Neuronal stem cell (in vitro differentiated cells): Measurements from ENCODE around the gene SPAG16.

ENCODE experiments used
- DNase-seq: peaks from one replicate; pipeline ENCODE4 v3.0.0-alpha.2; 2013; ENCODE audit warnings: low spot score
- H2AFZ ChIP-seq: one replicate; pipeline ENCODE4 v1.6.1; 2013; ENCODE audit warnings: mild to moderate bottlenecking, low read length, inconsistent platforms
- H2AK5ac ChIP-seq: 2 replicates; pipeline ENCODE4 v1.6.1; 2013; ENCODE audit warnings: low read depth, mild to moderate bottlenecking, inconsistent platforms, low read length, moderate library complexity, mixed read lengths
- H2BK120ac ChIP-seq: 2 replicates; pipeline ENCODE4 v1.6.1; 2013; ENCODE audit warnings: low read depth, mild to moderate bottlenecking, inconsistent platforms, low read length, moderate library complexity, mixed read lengths
- H2BK12ac ChIP-seq: one replicate; pipeline ENCODE4 v1.6.1; 2013; ENCODE audit warnings: low read length, inconsistent platforms
- H2BK15ac ChIP-seq: 2 replicates; pipeline ENCODE4 v1.6.1; 2013; ENCODE audit warnings: mild to moderate bottlenecking, low read length, inconsistent platforms, mixed read lengths
- H2BK5ac ChIP-seq: one replicate; pipeline ENCODE4 v1.6.1; 2013; ENCODE audit warnings: inconsistent platforms, mild to moderate bottlenecking, low read length, moderate library complexity
- H3K14ac ChIP-seq: one replicate; pipeline ENCODE4 v1.6.1; 2013; ENCODE audit warnings: low read length, inconsistent platforms
- H3K18ac ChIP-seq: 2 replicates; pipeline ENCODE4 v1.6.1; 2013; ENCODE audit warnings: low read length, inconsistent platforms
- H3K23ac ChIP-seq: 2 replicates; pipeline ENCODE4 v1.6.1; 2013; ENCODE audit warnings: low read depth, mild to moderate bottlenecking, mixed read lengths, low read length, inconsistent platforms; ENCODE audit not compliant: poor library complexity
- H3K27ac ChIP-seq: replicated peaks from 3 replicates; pipeline ENCODE4 v1.5.1; 2013; ENCODE audit warnings: low read length, inconsistent platforms
- H3K27me3 ChIP-seq, 3 experiments: 2 replicates each; pipeline ENCODE4 v1.6.1; 2013; ENCODE audit warnings: low read length in 3 of 3, mild to moderate bottlenecking in 2 of 3, inconsistent platforms in 1 of 3, low read depth in 1 of 3, mixed read lengths in 1 of 3, moderate library complexity in 1 of 3; ENCODE audit not compliant: control insufficient read depth in 3 of 3, insufficient read depth in 3 of 3
- H3K36me3 ChIP-seq, 2 donors: replicated peaks in 1 of 2; 2 replicates each; pipeline ENCODE4 v1.6.1; 2013; ENCODE audit warnings: low read length in 2 of 2; ENCODE audit not compliant: control insufficient read depth in 2 of 2, insufficient read depth in 2 of 2
- H3K4ac ChIP-seq: 2 replicates; pipeline ENCODE4 v1.6.1; 2013; ENCODE audit warnings: inconsistent platforms, mild to moderate bottlenecking, low read length, moderate library complexity
- H3K4me1 ChIP-seq, 2 donors: 1 replicate in 1 of 2; 2 replicates in 1 of 2; pipeline ENCODE4 v1.6.1; 2013; ENCODE audit warnings: low read length in 2 of 2, low read depth in 1 of 2; ENCODE audit not compliant: control insufficient read depth in 2 of 2, insufficient read depth in 1 of 2
- H3K4me2 ChIP-seq: one replicate; pipeline ENCODE4 v1.6.1; 2013; ENCODE audit warnings: mild to moderate bottlenecking, low read length, inconsistent platforms; ENCODE audit not compliant: insufficient read depth, poor library complexity, severe bottlenecking
- H3K4me3 ChIP-seq, 2 donors: 2 replicates each; pipeline ENCODE4 v1.5.1; 2013; ENCODE audit warnings: low read length in 2 of 2, mild to moderate bottlenecking in 2 of 2, inconsistent platforms in 1 of 2, moderate library complexity in 1 of 2
- H3K79me1 ChIP-seq: one replicate; pipeline ENCODE4 v1.6.1; 2013; ENCODE audit warnings: low read depth, mild to moderate bottlenecking, inconsistent platforms, low read length, moderate library complexity
- H3K9ac ChIP-seq: one replicate; pipeline ENCODE4 v1.6.1; 2013; ENCODE audit warnings: mild to moderate bottlenecking, low read depth, low read length, inconsistent platforms; ENCODE audit not compliant: poor library complexity
- H3K9me3 ChIP-seq, 2 donors: replicated peaks in 1 of 2; 2 replicates each; pipeline versions ENCODE3 to v1.6.1; 2013; ENCODE audit warnings: low read length in 2 of 2, mild to moderate bottlenecking in 2 of 2, inconsistent platforms in 1 of 2, low read depth in 1 of 2, mixed read lengths in 1 of 2, moderate library complexity in 1 of 2; ENCODE audit not compliant: control insufficient read depth in 2 of 2, insufficient read depth in 1 of 2
- H4K8ac ChIP-seq: one replicate; pipeline ENCODE4 v1.6.1; 2013; ENCODE audit warnings: low read depth, mild to moderate bottlenecking, inconsistent platforms, low read length, moderate library complexity
- H4K91ac ChIP-seq: one replicate; pipeline ENCODE4 v1.6.1; 2013; ENCODE audit warnings: low read length, low read depth, mild to moderate bottlenecking, inconsistent platforms; ENCODE audit not compliant: poor library complexity
- WGBS, 2 donors: extraction: QIAGEN DNeasy Blood & Tissue Kit; methylation state at CpG; one replicate each; pipeline ENCODE4 v1.1.7; 2013; ENCODE audit warnings: missing lambda C conversion rate in 2 of 2, mixed read lengths in 1 of 2; ENCODE audit not compliant: insufficient read length in 2 of 2, insufficient replicate concordance in 1 of 2; ENCODE audit errors: extremely low coverage in 2 of 2; 5-methylcytosine and 5-hydroxymethylcytosine counted together

SPAG16 gene

GRCh38 chr2:213476641-213477040 lies 192.4 kb downstream of the SPAG16 start:
- Histone ChIP-seq H2BK12ac (no peak overlapping the region), H3K4me3 (no peak overlapping the region), H3K4ac (no peak overlapping the region), H3K9me3 (peaks cover 5 to 10% of the 10 kb centered on the region in 2 donors), H4K8ac (no peak overlapping the region), H3K27ac (no peak overlapping the region), H2BK15ac (no peak overlapping the region), H3K9ac (no peak overlapping the region), H3K14ac (no peak overlapping the region), H3K36me3 (no peaks in the 10 kb centered on the region), H2BK5ac (no peak overlapping the region), H2AFZ (no peak overlapping the region), H3K4me2 (no peak overlapping the region), H4K91ac (no peak overlapping the region), H3K23ac (no peak overlapping the region), H3K4me1 (no peaks in the 10 kb centered on the region), H3K79me1 (no peaks in the 10 kb centered on the region), H2AK5ac (no peak overlapping the region), H2BK120ac (no peak overlapping the region), H3K27me3 (no peaks in the 10 kb centered on the region), H3K18ac (no peak overlapping the region)
- no CpG with 5 or more reads among the region's 4 CpGs for WGBS, 2 donors
- no peak for DNase-seq

GRCh38 chr2:213490087-213490486 lies 205.8 kb downstream of the SPAG16 start:
- H3K18ac ChIP-seq: no peak overlapping the region
- DNase-seq: no peak
- H3K23ac ChIP-seq: no peak overlapping the region
- no peaks in the 10 kb centered on the region for H3K9me3 ChIP-seq
- H2BK120ac ChIP-seq: no peak overlapping the region
- H2BK5ac ChIP-seq: no peak overlapping the region
- no peak overlapping the region for H2AK5ac ChIP-seq
- H3K14ac ChIP-seq: no peak overlapping the region
- H2BK15ac ChIP-seq: no peak overlapping the region
- H3K4me3 ChIP-seq: no peak overlapping the region
- H3K36me3 ChIP-seq: no peaks in the 10 kb centered on the region
- H4K8ac ChIP-seq: no peak overlapping the region
- H3K4ac ChIP-seq: no peak overlapping the region
- no peak overlapping the region for H3K9ac ChIP-seq
- no peaks in the 10 kb centered on the region for H3K27me3 ChIP-seq
- H2AFZ ChIP-seq: no peak overlapping the region
- H3K4me2 ChIP-seq: no peak overlapping the region
- no peak overlapping the region for H3K27ac ChIP-seq
- no peaks in the 10 kb centered on the region for H3K4me1 ChIP-seq
- no peaks in the 10 kb centered on the region for H3K79me1 ChIP-seq
- no peak overlapping the region for H4K91ac ChIP-seq
- no peak overlapping the region for H2BK12ac ChIP-seq

- H3K4me3 ChIP-seq: no peak overlapping the region
- no peaks in the 10 kb centered on the region for H3K36me3 ChIP-seq
- H3K4me1 ChIP-seq: no peaks in the 10 kb centered on the region
- no peak overlapping the region for H3K9ac ChIP-seq
- no peak overlapping the region for H2BK15ac ChIP-seq
- H3K27me3 ChIP-seq: no peaks in the 10 kb centered on the region
- no peak overlapping the region for H2AFZ ChIP-seq
- no peak overlapping the region for H2BK12ac ChIP-seq
- no peak overlapping the region for H4K8ac ChIP-seq
- H3K9me3 ChIP-seq: no peaks in the 10 kb centered on the region
- H3K14ac ChIP-seq: no peak overlapping the region
- no peak for DNase-seq
- H3K18ac ChIP-seq: no peak overlapping the region
- H4K91ac ChIP-seq: no peak overlapping the region
- no peak overlapping the region for H3K4ac ChIP-seq
- no peak overlapping the region for H3K4me2 ChIP-seq
- H2BK5ac ChIP-seq: no peak overlapping the region
- H2BK120ac ChIP-seq: no peak overlapping the region
- no peaks in the 10 kb centered on the region for H3K79me1 ChIP-seq
- no peak overlapping the region for H3K23ac ChIP-seq
- no peak overlapping the region for H3K27ac ChIP-seq
- H2AK5ac ChIP-seq: no peak overlapping the region
- whole genome bisulfite sequencing, 2 donors: no CpG with 5 or more reads among the region's 1 CpG
These were observed 207.1 kb downstream of the SPAG16 start for GRCh38 chr2:213491376-213491775.

GRCh38 chr2:213496226-213496625 lies 212.0 kb downstream of the SPAG16 start:
- Histone ChIP-seq H2BK15ac (no peak overlapping the region), H2BK120ac (no peak overlapping the region), H3K23ac (no peak overlapping the region), H3K36me3 (no peaks in the 10 kb centered on the region), H3K9ac (no peak overlapping the region), H2BK12ac (no peak overlapping the region), H3K18ac (no peak overlapping the region), H2AFZ (no peak overlapping the region), H3K27me3 (no peaks in the 10 kb centered on the region), H3K27ac (no peak overlapping the region), H2AK5ac (no peak overlapping the region), H3K4me2 (no peak overlapping the region), H3K4me3 (no peak overlapping the region), H4K91ac (no peak overlapping the region), H3K9me3 (no peaks in the 10 kb centered on the region), H3K4me1 (no peaks in the 10 kb centered on the region), H3K4ac (no peak overlapping the region), H3K79me1 (no peaks in the 10 kb centered on the region), H4K8ac (no peak overlapping the region), H3K14ac (no peak overlapping the region), H2BK5ac (no peak overlapping the region)
- DNase-seq: no peak
- no CpG with 5 or more reads among the region's 2 CpGs for WGBS, 2 donors
